Endothelial cell of hepatic sinusoid (primary cell): ENCODE data around the gene MRGPRG.

ENCODE experiments used
- in situ Hi-C: cut with HindIII; loops from 2 replicates; pipeline ENCODE4 v1.10.0; 2017; ENCODE audit warnings: low sequenced_read_pairs

The MRGPRG gene

DNA sequence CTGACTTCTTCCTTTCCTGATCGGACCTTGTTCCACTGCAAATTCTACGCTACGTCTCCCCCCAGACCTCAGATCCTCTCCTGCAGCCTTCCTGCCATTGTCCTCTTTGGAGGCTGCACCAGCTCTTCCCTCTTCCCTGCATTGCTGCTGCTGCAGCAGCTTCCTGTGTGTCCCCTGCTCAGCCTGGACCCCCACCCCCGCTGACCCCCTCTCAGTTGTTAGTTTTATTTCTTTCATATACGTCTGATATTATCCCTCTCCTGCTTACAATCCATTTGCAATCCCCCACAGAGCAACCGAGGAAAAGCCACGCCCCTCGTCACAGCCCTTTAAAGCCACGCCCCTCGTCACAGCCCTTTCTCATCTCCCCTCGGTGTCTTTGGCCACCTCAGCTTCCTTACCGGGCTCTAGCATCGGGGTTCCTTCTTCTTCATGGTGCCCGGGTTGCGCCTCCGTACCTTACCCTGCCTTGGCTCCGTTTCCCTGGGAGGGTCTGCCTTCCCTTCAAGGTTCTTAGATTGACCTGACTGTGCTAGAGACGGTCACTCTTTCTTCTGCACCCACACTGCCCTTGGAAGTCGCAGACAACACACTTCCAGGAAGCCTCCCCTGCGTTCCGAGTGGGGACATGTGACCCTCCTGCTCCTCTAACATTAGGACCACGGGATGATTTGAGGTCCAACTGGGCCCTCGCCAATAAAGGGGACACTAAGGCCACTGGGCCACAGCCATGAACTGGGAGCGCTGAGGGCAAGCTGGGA lies 4.8 kb downstream of the MRGPRG start:
- in situ Hi-C loops, result loop anchor here (5.0 kb wide), 1 partner anchor 177 kb away; no protein-coding TSS in a partner anchor

DNA sequence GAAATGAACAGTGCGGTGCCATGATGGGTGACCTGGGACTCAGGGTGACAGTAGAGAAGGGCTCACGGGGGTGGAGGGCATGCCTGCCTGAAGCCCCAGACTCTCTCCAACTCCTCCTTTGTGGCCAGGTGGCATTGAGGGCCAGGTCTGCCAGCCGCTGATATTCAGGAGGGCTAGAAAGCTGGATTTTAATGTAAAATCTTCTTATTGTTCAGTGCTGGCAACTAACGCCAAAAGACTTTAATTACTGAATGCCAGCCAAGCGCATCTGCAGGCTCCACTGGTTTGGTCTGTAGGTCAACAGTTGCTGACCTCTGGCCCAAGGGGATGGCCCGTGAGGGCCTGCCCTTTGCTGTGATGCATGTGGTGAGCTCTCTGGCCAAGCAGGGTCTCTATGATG lies 10.3 kb downstream of the MRGPRG start:
- in situ Hi-C loops, result no loop called here

DNA sequence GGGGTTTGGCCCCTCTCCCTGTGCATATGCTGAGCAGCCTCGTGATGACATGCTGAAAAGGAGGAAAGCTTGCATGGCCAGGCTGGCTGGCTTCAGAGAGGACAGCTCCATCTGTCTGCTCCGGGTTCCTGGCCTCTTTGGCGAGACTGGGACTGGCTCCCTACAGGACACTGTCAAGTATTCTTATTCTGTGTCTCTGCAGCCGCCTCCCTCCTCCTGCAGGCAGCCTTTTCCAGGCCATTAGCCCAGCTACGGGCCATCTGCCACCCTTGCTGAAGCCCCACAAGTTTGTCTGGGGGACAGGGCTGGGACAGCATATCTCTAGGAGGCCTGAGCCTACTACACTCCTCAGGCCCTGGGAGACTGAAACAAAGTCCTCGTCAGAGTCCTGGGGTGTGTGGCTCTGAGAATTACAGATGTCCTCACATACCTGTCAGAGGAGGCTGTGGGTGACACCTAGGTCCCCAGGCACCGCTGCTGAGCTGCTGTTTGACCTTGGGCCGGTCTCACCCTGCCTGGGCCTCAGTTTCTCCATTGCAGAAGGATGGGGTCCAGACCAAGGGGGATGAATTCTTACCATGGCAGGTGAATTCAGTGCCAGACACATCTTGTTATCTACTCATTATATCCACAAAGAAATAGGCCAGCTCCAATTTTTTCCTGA lies 11.0 kb downstream of the MRGPRG start:
- in situ Hi-C loops, result no loop called here

DNA sequence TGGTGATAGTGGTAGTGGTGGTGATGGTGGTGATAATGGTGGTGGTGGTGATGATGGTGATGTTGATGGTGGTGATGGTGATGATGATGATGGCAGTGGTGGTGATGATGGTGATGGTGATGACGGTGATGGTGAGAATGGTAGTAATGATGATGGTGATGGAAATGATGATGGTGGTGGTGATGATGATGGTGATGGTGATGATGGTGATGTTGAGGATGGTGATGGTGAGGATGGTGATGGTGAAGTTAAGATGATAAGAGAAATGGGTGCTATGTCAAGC lies 11.8 kb downstream of the MRGPRG start:
- in situ Hi-C loops, result no loop called here

DNA sequence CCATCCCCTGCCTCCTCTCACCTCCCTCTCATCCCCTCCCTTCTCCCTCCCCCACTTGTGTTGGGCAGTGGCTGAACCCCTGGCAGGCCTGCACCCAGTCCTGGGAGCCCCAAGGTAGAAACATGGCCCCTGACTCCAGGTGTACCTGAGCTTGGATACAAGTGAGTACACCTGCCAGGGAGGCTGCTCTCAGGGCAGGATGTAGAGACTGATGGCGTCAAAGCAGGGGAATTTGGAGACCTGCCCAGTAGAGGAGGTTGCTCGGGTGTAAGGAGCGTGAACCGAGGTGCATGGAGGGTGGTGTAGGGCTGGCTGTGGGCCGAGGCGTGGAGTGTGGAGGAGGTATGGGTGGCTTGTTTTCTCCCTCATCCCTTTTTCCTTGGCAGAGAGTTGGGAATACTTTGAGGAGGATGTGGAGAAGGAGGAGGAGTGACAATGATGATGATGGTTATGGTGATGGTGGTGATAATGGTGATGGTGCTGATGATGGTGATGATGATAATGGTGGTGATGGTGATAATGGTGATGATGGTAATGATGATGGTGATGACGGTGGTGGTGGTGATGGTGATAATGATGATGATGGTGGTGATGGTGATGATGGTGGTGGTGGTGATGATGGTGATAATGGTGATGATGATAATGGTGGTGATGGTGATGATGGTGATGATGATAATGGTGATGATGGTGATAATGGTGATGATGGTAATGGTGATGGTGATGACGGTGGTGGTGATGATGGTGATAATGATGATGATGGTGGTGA lies 12.3 kb downstream of the MRGPRG start:
- in situ Hi-C loops, result no loop called here

DNA sequence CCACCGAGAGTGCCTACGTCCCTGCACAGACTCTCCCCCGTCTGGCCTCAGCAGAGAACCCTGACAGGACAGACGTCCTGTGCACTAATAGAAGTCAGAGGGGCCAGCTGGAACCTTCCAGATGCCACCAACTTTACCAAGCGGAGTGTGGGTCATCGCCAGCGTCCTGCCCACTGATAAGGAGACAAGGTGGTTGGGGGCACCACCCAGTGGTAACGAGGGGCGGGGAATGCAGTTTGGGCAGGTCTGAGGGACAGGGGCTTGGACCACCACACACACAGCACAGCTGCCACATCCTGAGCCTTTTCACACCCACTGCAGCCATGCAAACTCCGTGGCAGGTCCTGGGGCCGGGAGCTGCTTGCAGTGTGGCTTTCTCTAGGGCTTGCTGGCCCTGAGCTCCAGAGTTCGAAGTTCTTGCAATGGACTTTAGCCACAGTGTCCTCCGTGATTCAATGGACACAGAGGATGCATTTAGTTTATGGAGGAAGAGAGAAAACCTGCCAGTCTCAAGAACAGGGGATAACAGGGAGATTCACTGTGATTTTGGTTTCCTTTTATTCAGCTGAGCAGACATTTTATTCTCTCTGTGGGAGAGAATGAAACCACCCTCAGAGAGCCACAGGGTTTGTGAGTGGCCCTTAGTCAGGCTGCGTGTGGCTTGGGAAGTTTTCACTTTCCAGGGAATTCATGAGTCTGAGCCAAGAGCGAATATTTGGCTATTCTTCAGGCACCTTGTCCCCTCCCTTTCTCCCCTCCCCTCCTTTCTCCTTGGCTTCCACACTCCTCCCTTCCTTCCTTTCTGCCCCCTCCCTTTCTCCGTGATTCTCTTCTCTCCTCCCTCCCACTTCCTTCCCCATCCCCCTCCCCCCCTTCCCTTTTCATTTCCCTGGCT lies 13.1 kb downstream of the MRGPRG start:
- in situ Hi-C loops, result no loop called here

DNA sequence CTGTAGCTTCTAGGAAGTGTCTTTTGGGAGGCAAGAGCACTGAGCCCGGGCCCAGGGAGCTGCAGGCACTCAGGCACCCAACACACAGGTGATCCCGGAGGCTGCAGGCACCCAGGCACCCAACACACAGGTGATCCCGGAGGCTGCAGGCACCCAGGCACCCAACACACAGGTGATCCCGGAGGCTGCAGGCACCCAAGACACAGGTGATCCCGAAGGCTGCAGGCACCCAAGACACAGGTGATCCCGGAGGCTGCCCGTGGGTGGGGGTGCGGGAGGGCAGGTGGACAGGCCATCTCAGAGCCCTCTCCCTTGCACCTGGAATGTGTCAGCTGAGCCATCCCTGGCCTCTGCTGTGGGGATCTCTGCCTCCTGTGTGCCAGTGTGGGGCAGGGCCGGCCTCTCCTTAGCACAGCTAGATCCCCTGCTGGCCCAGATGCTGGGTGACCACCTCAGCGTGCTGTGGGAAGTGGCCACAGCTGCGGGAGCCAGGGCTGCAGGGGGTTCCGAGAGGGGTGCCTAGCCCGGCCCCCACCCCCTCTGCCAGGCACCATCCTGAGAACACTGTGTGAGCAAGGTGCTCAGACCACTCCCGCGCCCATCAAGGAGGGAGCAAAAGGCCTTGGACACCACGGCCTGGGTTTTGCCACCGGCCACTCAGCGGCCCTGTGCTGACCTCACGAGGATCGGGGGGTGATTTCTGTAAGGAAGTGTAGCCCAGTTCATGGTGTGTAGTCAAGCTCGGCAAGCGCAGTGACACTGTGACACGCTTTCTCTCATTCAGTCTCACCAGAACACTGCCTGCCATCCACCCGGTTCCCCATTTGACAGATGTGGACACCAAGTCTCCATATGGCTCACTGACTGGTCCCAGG lies 14.2 kb downstream of the MRGPRG start:
- in situ Hi-C loops, result no loop called here

DNA sequence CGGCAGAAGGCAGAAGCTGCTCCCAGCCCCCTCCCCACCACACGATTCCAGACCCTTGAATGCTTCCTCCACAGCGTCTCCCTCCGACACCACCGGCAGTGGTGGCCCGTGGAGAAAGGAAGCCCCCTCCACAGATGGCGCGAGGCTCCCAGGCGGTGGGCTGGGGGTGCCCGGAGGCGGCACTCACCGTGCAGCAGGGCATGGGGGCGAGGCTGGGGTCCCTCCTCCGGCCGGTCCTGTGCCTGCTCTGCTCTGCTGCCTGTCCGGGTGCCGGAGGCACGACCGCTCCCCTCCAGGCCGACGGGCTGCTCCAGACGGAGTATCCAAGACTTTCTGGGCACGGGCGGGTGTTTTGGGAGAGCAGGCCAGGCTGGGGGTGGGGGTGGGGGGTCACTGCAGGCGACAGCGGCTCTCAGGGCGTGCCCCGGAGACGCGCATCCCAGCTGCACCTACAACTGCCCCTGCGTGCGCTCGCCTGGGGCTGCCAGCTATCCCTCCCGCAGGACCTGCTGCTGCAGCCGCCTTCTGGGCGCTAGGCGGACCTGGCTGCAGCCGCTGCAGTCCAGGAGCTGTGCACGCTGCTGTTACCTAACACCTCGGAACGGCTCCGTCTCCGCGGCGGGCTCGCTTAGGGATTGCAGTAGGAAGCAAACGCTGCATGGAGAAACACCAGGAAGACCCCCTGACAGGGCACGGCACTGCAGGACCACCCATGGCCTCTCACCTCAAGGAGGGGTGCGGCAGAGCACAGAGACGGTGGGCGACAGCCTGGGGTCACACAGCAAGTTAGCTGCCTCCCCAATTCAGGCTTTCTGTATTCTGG lies 15.2 kb downstream of the MRGPRG start:
- in situ Hi-C loops, result no loop called here

DNA sequence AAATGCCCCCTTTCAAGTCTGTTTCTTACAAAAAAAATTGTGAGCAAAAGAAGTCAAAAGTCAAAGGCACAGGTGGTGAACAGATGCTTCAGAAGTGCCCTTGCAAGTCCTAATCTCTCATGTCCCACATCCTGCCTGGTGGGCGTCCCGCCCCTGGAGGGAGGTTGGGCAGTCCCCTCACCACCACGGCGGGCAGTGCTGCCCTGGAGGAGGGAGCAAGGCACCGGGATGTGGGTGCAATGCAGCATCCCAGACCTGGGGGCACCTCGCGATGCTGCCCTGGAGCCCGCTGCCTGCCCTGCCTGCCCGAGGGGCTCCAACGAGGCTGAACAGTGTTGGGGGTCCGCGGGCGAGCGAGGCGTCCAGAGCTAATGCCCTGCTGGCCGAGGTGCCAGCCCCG lies 15.9 kb downstream of the MRGPRG start:
- in situ Hi-C loops, result no loop called here

DNA sequence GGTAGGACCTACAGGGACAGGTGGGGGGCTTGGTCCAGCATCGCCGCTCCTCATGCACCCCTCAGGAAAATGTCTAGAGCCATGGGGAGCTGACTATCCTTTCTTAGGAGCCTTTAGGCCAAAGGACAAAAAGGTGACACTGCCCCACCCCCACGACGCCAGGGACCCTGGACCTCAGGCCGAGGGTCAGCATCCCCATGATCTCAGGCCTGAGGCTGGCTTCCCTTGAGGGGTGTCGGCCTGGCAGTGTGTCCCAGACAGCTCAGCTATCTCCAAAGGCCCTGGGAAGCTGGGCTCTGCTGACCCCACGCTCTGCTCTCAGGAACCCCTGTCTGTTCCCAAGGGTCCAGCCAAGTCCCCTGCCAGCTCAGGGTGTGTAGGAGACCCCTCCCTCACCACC lies 16.3 kb downstream of the MRGPRG start:
- in situ Hi-C loops, result no loop called here

DNA sequence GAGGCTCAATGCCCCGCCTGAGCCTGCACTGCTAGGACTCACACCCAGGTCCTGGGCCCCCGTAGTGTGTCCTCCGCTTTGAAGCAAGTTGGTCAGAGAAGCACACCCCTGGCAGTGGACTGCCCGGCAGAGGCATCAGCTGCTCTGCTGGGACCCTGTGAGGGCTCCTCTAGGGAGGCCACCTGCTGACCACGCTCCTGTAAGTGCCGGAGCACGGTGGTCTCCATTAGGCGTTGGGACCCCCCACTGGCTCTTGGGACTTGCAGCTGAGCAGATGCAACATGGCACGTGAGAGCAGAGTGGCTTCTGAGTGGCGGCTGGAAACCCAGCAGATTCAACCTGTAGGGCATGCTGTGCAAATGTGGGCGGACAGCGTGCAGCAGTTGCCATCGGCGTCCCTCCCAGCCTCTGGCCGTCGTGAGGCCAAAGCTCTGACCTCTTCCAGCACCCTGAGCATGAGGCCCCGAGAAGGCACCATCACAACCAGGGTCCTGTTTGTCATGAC lies 16.9 kb downstream of the MRGPRG start:
- in situ Hi-C loops, result no loop called here

DNA sequence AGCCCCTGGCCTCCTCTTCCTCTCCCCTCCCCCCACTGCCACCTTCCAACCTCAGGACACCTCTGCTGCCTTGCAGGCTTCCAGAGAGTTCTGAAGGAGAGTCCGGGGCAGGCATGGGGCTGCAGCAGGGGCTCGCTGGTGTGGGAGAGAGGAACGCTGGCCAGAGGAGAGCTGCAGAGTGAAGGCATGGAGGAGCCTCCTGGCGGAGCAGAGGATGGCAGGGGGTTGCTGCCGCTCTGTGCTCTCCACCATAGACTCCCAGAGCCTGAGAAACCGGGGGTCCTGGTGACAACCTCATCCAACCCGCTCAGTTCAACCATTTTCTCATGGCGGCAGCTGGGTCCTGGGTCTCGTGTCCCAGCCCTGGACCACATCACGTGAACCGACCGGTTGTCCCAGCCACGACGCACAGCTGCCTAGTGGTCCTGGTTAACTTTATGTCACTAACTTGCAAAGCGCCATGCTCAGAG lies 17.5 kb downstream of the MRGPRG start:
- in situ Hi-C loops, result no loop called here

DNA sequence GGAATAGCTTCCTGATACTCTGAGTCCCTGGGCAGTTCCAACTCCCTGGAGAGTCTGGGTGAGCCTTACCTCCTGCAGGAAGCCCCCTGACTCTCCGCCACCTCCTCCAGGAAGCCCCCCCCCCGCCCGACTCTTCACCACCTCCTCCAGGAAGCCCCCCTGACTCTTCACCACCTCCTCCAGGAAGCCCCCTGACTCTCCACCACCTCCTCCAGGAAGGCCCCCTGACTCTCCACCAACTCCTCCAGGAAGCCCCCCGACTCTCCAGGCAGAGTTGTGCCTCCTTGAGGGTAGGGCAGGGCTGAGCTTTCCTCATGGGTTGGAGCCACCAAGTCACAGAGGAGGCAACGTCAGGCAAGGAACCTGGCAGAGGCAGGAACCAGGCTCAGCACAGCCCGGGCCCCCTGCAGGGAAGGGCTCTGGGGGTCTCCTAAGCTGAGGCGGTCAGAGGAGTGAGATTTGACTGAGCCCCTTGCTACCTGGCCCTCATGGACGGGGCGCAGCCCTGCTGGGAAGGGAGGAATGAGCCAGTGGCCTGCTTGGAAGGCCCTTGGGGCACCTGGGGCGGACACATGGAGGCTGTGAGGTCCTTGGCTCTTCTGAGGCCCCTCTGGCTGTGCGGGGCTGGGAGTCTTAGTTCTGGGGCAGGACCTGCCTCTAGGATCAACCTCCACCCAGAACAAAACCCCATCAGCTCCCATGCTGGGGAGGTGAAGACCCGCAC lies 18.1 kb downstream of the MRGPRG start:
- in situ Hi-C loops, result no loop called here

DNA sequence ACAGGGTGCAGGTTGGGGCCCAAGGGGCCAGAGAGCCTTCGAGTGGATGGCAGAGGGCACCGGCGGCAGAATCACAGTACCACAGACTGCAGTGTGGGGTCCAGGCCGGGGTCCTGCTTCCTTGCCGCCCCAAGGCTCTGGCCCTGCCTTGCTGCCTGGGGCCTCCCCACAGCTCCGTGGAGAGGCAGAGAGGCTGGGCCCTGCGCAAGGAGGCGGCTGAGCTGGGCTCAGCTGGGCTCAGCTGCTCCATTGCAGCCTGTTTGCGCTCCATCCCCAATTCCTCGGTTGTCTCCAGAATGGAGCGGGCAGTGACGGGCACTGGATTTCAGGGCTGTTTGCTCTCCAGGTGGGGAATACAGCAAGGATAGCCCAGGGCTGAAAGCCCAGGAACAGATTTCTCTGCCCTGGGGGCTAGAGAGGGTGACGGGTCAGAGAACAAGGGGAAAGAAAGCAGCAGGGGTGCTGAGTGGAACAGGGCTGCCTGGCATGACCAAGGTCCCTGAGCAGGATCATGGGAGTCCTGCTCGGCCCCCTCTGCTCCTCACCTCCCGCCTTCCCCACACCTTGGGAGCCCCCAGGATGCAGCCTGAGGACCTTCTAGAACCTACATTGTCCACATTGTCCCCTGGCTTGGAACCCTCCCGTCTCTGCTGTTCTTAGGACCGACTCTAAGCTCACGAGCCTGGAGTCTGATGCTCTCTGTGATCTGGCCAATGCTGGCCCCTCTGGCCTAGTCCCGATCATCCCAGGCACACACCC lies 18.9 kb downstream of the MRGPRG start:
- in situ Hi-C loops, result no loop called here

DNA sequence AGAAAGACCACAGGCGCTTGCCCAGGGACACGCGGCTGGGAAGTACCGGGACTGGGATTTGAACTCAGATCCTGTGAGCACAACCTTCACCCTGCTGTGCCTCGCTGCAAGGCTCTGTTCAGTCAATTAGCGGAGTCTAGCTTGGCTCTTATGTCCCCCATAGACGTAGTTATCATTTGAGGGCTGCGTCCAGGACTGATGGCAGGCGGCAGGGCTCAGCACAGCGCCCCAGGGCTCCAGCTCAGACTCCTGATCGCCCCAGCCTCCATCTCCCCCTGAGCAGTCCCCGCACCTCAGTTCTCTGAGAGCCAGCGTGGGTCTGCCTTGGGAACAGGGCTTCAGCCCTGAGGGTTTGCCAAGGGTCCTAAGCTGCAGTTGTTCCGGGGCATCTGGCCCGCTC lies 19.8 kb downstream of the MRGPRG start:
- in situ Hi-C loops, result no loop called here

DNA sequence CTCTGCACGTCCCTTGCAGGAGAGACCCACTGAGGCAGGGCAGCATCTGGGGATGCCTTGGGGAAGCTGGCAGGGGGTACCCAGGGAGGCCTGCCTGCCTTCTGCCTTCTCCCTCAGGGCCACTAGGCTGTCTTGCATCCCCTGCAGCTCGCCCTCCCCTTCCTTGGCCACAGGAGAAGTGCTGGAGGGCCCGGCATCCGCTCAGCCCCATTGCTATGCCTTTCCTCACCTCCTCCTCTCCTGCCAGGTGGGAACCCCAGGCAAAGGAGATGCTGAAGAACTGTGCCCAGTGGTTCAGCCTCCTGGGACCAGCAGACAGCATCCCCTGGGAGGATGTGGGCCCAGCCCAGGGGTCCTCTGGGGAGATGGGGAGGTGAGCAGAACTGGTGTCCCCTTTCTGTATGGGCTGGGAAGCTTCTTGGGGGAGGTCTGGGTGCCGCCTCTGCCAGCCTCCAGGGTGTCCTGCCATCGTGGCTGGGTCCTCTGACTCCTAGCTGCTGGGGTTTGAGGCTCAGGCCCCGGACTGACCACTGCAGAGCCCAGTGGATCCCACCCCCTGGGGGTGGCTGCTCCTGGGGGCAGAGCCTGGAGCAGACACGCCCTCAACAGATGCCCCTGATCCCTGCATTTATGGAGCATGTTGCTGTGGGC lies 20.6 kb downstream of the MRGPRG start:
- in situ Hi-C loops, result no loop called here

DNA sequence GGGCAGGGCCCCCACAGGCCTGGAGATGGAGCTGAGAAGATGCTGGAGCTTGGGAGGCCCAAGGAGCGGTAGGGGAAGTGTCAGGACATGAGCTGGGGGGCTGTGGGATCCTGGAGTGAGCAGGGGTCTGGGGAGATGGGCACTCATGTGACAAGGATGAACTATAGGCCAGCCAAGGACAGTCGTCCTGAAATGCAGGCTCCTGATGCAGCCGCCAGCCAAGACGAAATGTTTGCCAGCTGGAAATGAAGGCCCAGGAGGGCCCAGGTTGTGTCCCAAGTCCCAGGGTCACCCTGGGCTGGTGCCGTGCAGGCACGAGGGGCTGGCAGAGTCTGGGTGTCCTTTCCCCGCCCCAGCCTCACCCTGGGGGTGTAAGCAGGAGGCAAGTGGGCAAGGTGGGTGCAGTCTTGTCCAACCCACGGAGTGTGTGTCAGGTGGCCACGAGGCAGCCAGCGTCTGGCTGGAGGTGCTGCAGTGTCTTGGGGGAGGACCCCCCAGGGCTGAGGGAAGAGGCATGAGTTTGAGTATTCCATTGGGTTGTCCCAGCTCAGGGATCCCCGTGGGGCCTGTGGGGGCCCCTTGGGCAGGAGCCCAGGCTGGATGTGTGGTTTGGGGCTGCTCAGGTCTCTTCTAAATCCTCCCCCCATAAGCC lies 21.4 kb downstream of the MRGPRG start:
- in situ Hi-C loops, result no loop called here
